Measurements from ENCODE around the gene PTPRM. TPM values are rescaled to one million over a fixed set of nuclear protein-coding genes. Genes with fewer than 3 reads are reported as not detected.

PTPRM gene
- total RNA-seq, 1 donor from 2014 or later = 1.00 TPM

GRCh38 chr18:8260319-8260718 lies 693.2 kb downstream of the PTPRM start:
- H3K27me3 Mint-ChIP-seq = peaks cover 6% of the 10 kb centered on the region
- no peaks in the 10 kb centered on the region for H3K4me1 Mint-ChIP-seq
- no peak for DNase-seq
- H3K36me3 Mint-ChIP-seq (ENCODE audit: low read depth) = no peaks in the 10 kb centered on the region
- no peak for ATAC-seq (ENCODE audit: low read depth)
- intact Hi-C loops (cut with micrococcal nuclease) = no loop called here
- H3K4me3 Mint-ChIP-seq = no peak overlapping the region
- POLR2A ChIA-PET = no interaction called here
- CTCF ChIA-PET = no interaction called here
- no peaks in the 10 kb centered on the region for H3K9me3 Mint-ChIP-seq
- no peak for TF ChIP-seq CTCF (IDR thresholded peaks at IDR 0.05)
- H3K27ac Mint-ChIP-seq = no peak overlapping the region

GRCh38 chr18:8260827-8261226 lies 693.7 kb downstream of the PTPRM start:
- Mint-ChIP-seq H3K27me3 (peaks cover 6% of the 10 kb centered on the region), H3K9me3 (no peaks in the 10 kb centered on the region), H3K36me3 (ENCODE audit: low read depth) (no peaks in the 10 kb centered on the region), H3K4me1 (no peaks in the 10 kb centered on the region), H3K27ac (no peak overlapping the region), H3K4me3 (no peak overlapping the region)
- ChIA-PET CTCF (interaction anchor here (0.6 kb wide), 1 partner anchor 35 kb away, joined by 6 read pairs; no protein-coding TSS in a partner anchor), POLR2A (no interaction called here)
- ATAC-seq (ENCODE audit: low read depth) (no peak), DNase-seq (no peak)
- no peak for TF ChIP-seq CTCF (IDR thresholded peaks at IDR 0.05)
- intact Hi-C loops (cut with micrococcal nuclease) = no loop called here

GRCh38 chr18:8261651-8262091 lies 694.6 kb downstream of the PTPRM start:
- TF ChIP-seq CTCF (IDR thresholded peaks at IDR 0.05) = no peak
- ChIA-PET CTCF (interaction anchor here (0.6 kb wide), 1 partner anchor 35 kb away, joined by 6 read pairs; no protein-coding TSS in a partner anchor), POLR2A (no interaction called here)
- no peak for ATAC-seq (ENCODE audit: low read depth)
- Mint-ChIP-seq H3K27me3 (peaks cover 6% of the 10 kb centered on the region), H3K27ac (no peak overlapping the region), H3K4me1 (no peaks in the 10 kb centered on the region), H3K9me3 (no peaks in the 10 kb centered on the region), H3K4me3 (no peak overlapping the region), H3K36me3 (ENCODE audit: low read depth) (no peaks in the 10 kb centered on the region)
- intact Hi-C loops (cut with micrococcal nuclease) = no loop called here
- DNase-seq = no peak

- DNase-seq (no peak), ATAC-seq (ENCODE audit: low read depth) (no peak)
- H3K27me3 Mint-ChIP-seq = peaks cover 6% of the 10 kb centered on the region
- ChIA-PET CTCF (no interaction called here), POLR2A (no interaction called here)
- intact Hi-C loops (cut with micrococcal nuclease) = no loop called here
- no peak overlapping the region for H3K4me3 Mint-ChIP-seq
- TF ChIP-seq CTCF (IDR thresholded peaks at IDR 0.05) = no peak
- no peaks in the 10 kb centered on the region for H3K36me3 Mint-ChIP-seq (ENCODE audit: low read depth)
- no peaks in the 10 kb centered on the region for H3K9me3 Mint-ChIP-seq
- H3K4me1 Mint-ChIP-seq = no peaks in the 10 kb centered on the region
- H3K27ac Mint-ChIP-seq = no peak overlapping the region
These were observed 695.1 kb downstream of the PTPRM start for GRCh38 chr18:8262221-8262620.

GRCh38 chr18:8264116-8264515 lies 697.0 kb downstream of the PTPRM start:
- Mint-ChIP-seq H3K4me3 (no peak overlapping the region), H3K9me3 (no peaks in the 10 kb centered on the region), H3K36me3 (ENCODE audit: low read depth) (no peaks in the 10 kb centered on the region), H3K27me3 (peaks cover 6% of the 10 kb centered on the region), H3K27ac (no peak overlapping the region), H3K4me1 (no peaks in the 10 kb centered on the region)
- DNase-seq (no peak), ATAC-seq (ENCODE audit: low read depth) (no peak)
- TF ChIP-seq CTCF (IDR thresholded peaks at IDR 0.05) = no peak
- POLR2A ChIA-PET = no interaction called here
- intact Hi-C loops (cut with micrococcal nuclease) = no loop called here
- CTCF ChIA-PET = no interaction called here

All from activated B cell treated with CpG ODN at 0.5 μM for 24 hours (primary cell).